ENCODE data around the gene CREB3L1. TPM values are rescaled to one million over a fixed set of nuclear protein-coding genes. Genes with fewer than 3 reads are reported as not detected.

CREB3L1 gene
- total RNA-seq, 3 donors from 2014 or later (not counting 1 experiment from before 2014, with no cell fraction given), result not detected

DNA sequence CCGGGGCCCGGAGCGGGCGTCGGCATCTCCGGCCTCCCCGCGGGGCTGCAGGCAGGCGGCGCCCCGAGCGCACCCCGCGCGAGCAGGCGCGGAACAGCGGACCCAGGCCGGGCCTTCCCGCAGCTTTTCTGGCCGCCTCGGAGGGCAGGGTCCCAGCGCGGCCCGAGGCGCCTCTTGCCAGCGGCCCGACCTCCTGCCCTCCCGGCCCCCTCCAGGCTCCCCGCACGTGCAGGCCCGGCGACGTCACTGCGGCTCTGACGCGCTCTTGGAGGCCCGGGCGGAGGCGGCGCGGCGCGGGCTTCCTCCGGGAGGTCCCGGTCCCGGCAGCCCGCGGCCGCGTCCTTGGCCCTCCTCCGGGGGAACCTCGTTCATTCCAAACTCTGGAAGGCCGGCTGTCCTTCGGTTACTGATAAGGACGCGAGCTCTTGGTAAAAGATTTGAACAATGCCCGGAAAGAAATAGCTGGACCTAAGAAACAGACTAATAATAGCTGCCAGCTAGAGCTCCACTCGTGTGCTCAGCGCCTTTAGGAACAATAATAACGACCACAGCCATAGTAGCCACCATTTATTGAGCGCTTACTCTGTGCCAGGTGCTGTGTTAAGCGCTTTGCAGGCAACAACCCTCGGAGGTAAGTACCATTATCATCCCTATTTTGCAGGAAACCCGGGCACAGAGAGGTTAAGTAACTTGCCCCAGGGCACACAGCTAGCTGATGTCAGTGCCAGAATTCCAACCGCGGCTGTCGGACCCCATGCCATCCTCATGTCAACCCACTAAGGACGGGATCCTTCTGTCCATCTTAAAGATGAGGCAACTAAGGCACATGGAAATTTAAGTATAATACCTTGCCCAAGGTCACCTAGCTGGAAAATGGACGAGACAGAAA lies 39.1 kb upstream of the CREB3L1 start:
- H3K4me3 Mint-ChIP-seq, result peak overlapping the region; percentile 67
- H3K4me1 Mint-ChIP-seq, result peaks cover 7 to 17% of the 10 kb centered on the region in 2 donors
- no peaks in the 10 kb centered on the region for H3K9me3 Mint-ChIP-seq
- peak overlapping the region in 1 of 2 donors; percentile 90 for H3K27ac Mint-ChIP-seq
- WGBS (ENCODE audit: insufficient coverage), result 1% methylated on average over 70 of the region's 70 CpGs
- ATAC-seq, result peak; percentile 65 to 70 (median 69)
- H3K36me3 Mint-ChIP-seq, result no peaks in the 10 kb centered on the region
- H3K9me3 ChIP-seq (ENCODE audit: control insufficient read depth, insufficient read depth, low read length), result no peaks in the 10 kb centered on the region
- H3K27me3 ChIP-seq (ENCODE audit: control insufficient read depth, insufficient read depth, low read length), result peaks cover 22% of the 10 kb centered on the region
- TF ChIP-seq, protein P1, sequence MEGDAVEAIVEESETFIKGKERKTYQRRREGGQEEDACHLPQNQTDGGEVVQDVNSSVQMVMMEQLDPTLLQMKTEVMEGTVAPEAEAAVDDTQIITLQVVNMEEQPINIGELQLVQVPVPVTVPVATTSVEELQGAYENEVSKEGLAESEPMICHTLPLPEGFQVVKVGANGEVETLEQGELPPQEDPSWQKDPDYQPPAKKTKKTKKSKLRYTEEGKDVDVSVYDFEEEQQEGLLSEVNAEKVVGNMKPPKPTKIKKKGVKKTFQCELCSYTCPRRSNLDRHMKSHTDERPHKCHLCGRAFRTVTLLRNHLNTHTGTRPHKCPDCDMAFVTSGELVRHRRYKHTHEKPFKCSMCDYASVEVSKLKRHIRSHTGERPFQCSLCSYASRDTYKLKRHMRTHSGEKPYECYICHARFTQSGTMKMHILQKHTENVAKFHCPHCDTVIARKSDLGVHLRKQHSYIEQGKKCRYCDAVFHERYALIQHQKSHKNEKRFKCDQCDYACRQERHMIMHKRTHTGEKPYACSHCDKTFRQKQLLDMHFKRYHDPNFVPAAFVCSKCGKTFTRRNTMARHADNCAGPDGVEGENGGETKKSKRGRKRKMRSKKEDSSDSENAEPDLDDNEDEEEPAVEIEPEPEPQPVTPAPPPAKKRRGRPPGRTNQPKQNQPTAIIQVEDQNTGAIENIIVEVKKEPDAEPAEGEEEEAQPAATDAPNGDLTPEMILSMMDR (IDR thresholded peaks at IDR 0.05), result no peak
- H3K4me3 ChIP-seq (ENCODE audit: low read length), result no peak overlapping the region
- H3K27me3 Mint-ChIP-seq (ENCODE audit: low read depth in 2 of 2), result peaks cover 32 to 33% of the 10 kb centered on the region in 2 donors
- no peaks in the 10 kb centered on the region for H3K36me3 ChIP-seq (ENCODE audit: control insufficient read depth, insufficient read depth, low read length)
- peaks cover 31% of the 10 kb centered on the region for H3K4me1 ChIP-seq (ENCODE audit: control insufficient read depth, insufficient read depth, low read length)
- intact Hi-C loops (cut with micrococcal nuclease), result loop anchor here (5.0 kb wide), 1 partner anchor 289 kb away; no protein-coding TSS in a partner anchor
- no peak overlapping the region for H3K27ac ChIP-seq (ENCODE audit: low read length)
- DNase-seq, result peak; percentile 53 to 78

DNA sequence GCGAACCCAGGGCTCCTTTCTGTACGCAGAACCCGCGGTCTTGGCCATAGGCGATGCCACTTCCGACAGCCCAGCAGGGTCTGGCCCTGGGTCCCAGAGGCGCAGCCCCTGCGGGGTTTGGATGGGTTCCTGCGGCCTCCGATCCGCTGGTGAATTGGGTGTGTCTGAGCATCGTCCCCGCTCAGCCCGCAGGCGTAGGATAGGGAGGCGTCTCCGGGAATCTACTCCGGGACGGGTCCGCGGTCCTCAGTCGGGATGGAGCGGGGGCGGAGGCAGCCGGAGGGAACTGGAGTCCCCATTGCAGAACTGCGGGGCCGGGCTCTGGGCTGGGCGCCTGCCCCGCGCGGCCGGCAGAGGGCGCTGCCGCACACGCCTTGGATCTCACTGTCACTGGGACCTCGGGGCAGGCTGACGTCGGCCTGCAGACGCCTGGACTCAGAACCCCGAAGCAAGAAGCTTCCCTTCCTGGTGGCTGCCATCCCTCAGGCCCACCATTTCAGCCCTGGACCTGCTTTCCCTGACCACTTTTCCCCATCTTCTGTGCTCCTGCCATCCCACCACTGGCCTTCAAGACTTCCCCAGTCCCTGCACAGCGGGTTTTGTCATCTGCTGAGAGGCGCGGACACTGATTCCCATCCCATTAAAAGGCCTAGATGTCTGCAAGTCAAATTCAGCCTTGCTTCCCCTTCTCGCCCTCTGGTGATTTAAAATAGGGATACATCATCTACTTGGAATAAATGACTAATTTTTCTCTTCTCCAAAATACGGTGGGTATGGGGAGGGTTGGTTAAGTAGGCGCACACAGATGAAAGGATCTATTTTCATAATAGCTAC lies 38.3 kb upstream of the CREB3L1 start:
- peak; percentile 80 to 91 (median 80) for ATAC-seq
- Histone ChIP-seq H3K4me1 (ENCODE audit: control insufficient read depth, insufficient read depth, low read length) (peaks cover 35% of the 10 kb centered on the region), H3K36me3 (ENCODE audit: control insufficient read depth, insufficient read depth, low read length) (no peaks in the 10 kb centered on the region), H3K27me3 (ENCODE audit: control insufficient read depth, insufficient read depth, low read length) (peaks cover 22% of the 10 kb centered on the region), H3K4me3 (ENCODE audit: low read length) (no peak overlapping the region), H3K9me3 (ENCODE audit: control insufficient read depth, insufficient read depth, low read length) (no peaks in the 10 kb centered on the region), H3K27ac (ENCODE audit: low read length) (no peak overlapping the region)
- peak; percentile 81 to 90 for DNase-seq
- H3K27me3 Mint-ChIP-seq (ENCODE audit: low read depth in 2 of 2), result peaks cover 32 to 34% of the 10 kb centered on the region in 2 donors
- TF ChIP-seq, protein P1 (IDR thresholded peaks at IDR 0.05), result peak; percentile 98
- intact Hi-C loops (cut with micrococcal nuclease), result loop anchor here (1.0 to 5.0 kb wide), 2 partner anchors 69 to 288 kb away; no protein-coding TSS in a partner anchor
- peaks cover 7 to 20% of the 10 kb centered on the region in 2 donors for H3K4me1 Mint-ChIP-seq
- H3K4me3 Mint-ChIP-seq, result no peak overlapping the region
- WGBS (ENCODE audit: insufficient coverage), result 9% methylated on average over 44 of the region's 46 CpGs
- no peaks in the 10 kb centered on the region for H3K9me3 Mint-ChIP-seq
- no peak overlapping the region for H3K27ac Mint-ChIP-seq
- H3K36me3 Mint-ChIP-seq, result no peaks in the 10 kb centered on the region

DNA sequence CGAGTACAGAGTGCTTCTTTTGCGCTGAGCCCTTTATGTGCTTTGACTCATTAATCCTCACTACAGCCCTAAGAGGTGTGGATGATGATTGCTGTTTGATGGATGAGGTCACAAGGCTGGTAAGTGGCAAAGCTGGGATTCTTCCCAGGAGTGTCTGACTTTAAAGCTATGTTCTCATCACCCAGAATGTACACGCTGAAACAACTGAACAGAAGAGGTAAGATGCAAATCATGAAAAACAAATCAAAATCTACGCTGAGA lies 37.7 kb upstream of the CREB3L1 start:
- Mint-ChIP-seq H3K36me3 (no peaks in the 10 kb centered on the region), H3K4me3 (no peak overlapping the region), H3K27me3 (ENCODE audit: low read depth in 2 of 2) (peaks cover 32 to 35% of the 10 kb centered on the region in 2 donors), H3K4me1 (peaks cover 7 to 20% of the 10 kb centered on the region in 2 donors), H3K9me3 (no peaks in the 10 kb centered on the region), H3K27ac (no peak overlapping the region)
- DNase-seq (no peak), ATAC-seq (no peak)
- Histone ChIP-seq H3K27ac (ENCODE audit: low read length) (no peak overlapping the region), H3K4me3 (ENCODE audit: low read length) (no peak overlapping the region), H3K27me3 (ENCODE audit: control insufficient read depth, insufficient read depth, low read length) (peaks cover 22% of the 10 kb centered on the region), H3K9me3 (ENCODE audit: control insufficient read depth, insufficient read depth, low read length) (no peaks in the 10 kb centered on the region), H3K4me1 (ENCODE audit: control insufficient read depth, insufficient read depth, low read length) (peaks cover 35% of the 10 kb centered on the region), H3K36me3 (ENCODE audit: control insufficient read depth, insufficient read depth, low read length) (no peaks in the 10 kb centered on the region)
- 91% methylated on average over 2 of the region's 4 CpGs for WGBS (ENCODE audit: insufficient coverage)
- TF ChIP-seq, protein P1 (IDR thresholded peaks at IDR 0.05), result no peak
- intact Hi-C loops (cut with micrococcal nuclease), result loop anchor here (1.0 to 5.0 kb wide), 2 partner anchors 69 to 288 kb away; no protein-coding TSS in a partner anchor

Data from natural killer cell (primary cell).